Left ventricle myocardium superior (tissue), 1 donor: ENCODE results near the gene TMPRSS6. TPM values are rescaled to one million over a fixed set of nuclear protein-coding genes. Genes with fewer than 3 reads are reported as not detected.

ENCODE experiments used
- ATAC-seq: fragments of 200-7000 bp; cut with Tn5 transposase; one replicate; pipeline ENCODE4 v1.9.1; 2020; ENCODE audit warnings: mild to moderate bottlenecking, moderate library complexity
- DNase-seq: peaks from one replicate; pipeline ENCODE4 v3.0.0-alpha.2; 2020
- intact Hi-C: fragments of 100-400 bp; cut with micrococcal nuclease; formaldehyde crosslinking; loops from one replicate; pipeline ENCODE4 v1.11.0; 2022
- total RNA-seq: library from RNA; stranded (reverse); fragmentation: NEBNext Ultra II Directional; extraction: Animal tissue kit (Norgen Biotek cat#: 25700); gene quantifications from one replicate; pipeline ENCODE4 v1.2.1, GENCODE V29; 2021
- donor health status: DM: no; HTN: yes; CAD: no; lungs with severe emphysema.

Gene TMPRSS6
- total RNA-seq, 1 donor from 2014 or later: not detected

GRCh38 chr22:37141971-37142370, 32.5 kb upstream of the TMPRSS6 start:
- DNase-seq (no peak), ATAC-seq (no peak)
- intact Hi-C loops: no loop called here

DNA sequence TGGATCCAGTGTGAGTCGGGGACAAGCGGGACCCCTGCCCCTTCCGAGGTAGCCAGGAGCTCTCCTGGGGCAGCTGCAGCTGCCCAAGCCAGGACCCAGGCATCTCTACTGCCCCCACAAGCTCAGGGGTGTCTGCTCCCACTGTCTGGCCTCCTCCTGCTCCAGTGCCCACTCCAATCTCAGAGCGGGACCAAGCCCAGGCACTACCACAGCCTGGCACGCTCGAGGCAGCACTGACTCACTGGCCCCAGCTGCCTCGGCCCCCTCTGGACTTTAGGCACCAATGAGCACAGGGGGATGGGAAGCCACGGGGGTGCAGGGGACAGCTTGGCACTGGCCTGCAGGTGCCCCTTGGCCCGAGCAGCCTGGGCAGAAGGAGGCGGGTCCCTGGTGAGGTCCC, 32.0 kb upstream of the TMPRSS6 start:
- no peak for DNase-seq
- no peak for ATAC-seq
- intact Hi-C loops: no loop called here

DNA sequence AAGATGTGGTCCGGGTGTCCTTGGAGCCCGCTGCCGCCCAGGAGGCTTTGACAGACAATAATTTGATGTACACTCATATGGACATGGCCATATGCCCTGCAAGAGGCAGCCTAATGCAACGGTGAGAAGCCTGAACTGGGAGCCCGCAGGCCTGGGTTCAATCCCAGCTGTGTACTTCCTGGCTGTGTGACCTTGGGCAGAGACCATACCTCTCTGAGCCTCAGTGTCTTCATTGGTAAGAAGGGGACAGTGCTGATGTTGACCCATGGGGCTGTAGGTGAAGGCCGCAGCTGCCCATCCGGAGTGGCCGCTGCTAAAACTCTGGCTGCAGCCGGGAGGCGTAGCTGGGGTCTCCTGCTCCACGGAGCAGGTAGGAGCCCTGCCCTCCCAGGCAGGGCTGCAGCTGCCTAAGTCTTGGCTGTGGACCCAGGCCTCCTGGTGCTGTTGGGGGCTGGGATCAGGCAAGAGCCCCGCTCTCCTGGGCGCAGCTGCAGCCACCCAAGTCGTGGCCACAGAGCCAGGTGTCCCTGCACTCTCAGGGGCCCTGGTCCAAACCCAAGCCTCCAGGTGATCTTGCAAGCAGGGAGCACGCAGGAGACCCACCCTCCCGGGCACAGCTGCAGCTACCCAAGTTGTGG, 31.3 kb upstream of the TMPRSS6 start:
- DNase-seq (no peak), ATAC-seq (no peak)
- intact Hi-C loops: no loop called here

DNA sequence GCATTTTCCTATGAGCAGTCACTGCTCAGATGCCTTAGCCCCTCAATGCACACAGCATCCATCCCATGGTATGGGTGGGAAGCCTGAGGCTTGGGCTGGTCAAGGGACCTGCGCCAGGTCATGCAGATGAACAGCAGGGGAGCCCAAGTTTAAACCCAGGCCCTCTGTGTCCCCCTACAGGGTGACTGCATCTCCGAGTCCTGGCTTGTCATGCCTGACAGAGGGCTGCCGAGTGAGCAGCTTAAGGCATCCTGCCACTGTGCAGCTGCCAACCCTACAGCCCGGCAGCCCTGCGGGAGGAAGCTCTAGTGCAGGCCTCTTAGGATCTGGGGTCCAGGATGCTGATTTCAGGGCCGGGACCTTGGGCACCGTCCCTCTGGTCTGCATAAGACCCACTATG, 30.2 kb upstream of the TMPRSS6 start:
- ATAC-seq (no peak), DNase-seq (no peak)
- intact Hi-C loops: no loop called here

DNA sequence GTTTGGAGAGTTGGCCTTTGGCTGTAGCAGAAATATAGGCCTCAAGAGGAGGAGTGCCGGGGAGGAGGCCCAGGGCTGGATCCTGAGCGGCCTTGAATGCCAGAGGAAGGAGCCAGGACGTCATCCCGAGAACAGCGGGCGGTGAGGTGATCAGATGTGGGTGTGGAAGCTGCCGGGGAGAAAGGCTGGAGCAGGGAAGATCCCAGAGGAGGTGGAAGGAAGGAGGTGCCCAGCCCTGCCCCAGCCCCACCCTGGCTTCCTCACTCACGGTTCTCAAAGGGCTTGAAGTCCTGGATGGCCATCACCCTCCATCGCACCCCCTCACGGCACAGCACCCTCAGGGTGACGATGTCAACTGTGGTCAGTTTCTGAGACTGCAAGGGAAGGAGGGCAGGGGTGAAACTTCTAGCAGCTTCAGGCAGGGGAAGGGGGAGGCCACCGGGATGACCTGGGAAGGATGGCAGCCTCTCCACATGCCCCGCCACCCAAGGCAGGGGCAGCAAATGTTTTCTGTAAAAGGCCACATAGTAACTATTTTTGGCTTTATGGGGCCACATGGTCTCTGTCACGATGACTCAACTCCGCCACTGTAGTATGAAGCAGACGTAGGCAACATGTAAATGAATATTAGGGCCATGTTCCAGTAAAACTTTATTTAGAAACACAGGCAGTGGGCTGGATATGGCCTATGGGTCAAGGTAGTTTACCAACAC, 29.5 kb upstream of the TMPRSS6 start:
- ATAC-seq (no peak), DNase-seq (no peak)
- intact Hi-C loops: no loop called here

DNA sequence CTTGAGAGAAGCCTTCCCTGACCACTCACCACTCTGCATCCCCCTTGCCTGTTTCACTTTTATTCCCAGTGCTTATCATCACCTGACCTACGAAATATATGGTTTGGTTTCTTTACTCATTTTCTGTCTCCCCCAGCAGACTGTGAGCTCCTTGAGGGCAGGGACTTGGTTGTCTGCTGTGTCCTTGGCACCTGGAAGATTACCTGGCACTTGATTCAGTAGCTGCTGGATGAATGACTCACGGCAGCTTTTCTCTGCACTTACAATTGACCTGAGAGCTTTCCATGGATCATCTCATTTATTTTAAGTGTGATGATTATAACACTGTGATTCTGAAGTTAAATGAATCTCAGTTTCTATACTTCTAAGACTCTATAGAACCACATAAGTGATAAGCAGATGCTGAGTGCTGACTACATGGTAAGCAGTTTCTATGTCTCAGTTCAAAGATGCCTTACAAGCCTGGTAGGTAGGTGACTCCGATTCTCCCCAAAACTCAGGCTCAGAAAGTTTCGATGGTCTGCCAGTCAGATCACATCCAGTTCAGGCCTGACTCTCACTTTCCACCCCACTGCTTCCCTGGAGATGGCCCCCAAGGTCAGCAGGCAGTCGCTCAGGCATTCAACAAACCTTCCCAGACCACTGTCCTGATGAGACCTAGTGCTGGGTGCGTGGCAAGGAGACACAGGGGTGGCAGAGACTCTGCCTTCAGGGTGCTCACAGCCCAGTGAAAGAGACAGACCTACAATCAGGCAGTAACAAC, 28.6 kb upstream of the TMPRSS6 start:
- no peak for DNase-seq
- no peak for ATAC-seq
- intact Hi-C loops: no loop called here

- intact Hi-C loops: no loop called here
- ATAC-seq: no peak
Measured at GRCh38 chr22:37137131-37137530, 27.6 kb upstream of the TMPRSS6 start.

DNA sequence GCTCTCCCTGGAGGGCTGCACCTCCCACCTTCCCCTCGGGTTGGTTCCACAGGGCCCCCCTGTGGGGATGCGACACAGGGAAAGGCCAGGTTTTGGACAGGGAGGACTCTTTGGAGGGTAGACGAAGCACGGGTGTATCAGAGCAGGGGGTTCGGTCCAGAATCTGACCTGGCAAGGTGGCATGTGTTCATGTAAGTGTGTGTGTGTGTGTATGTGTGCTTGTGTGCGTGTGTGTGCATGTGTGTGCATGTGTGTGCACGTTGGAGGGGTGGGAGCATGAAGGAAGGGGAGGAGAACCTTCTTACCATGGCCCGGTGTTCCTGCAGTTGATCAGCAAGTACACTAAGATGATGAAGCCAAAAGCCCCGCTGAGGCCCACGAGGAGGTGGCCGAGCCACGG, 25.5 kb upstream of the TMPRSS6 start:
- intact Hi-C loops: no loop called here
- DNase-seq: no peak
- no peak for ATAC-seq

More at GRCh38 chr22:37137131-37137530, 27.6 kb upstream of the TMPRSS6 start:
- no peak for DNase-seq

- ATAC-seq (no peak), DNase-seq (no peak)
- intact Hi-C loops: no loop called here
Measured at GRCh38 chr22:37133304-37134018, 23.9 kb upstream of the TMPRSS6 start.

- intact Hi-C loops: no loop called here
Measured at GRCh38 chr22:37132773-37133172, 23.3 kb upstream of the TMPRSS6 start.

GRCh38 chr22:37129866-37130441, 20.4 kb upstream of the TMPRSS6 start:
- ATAC-seq (no peak), DNase-seq (no peak)
- intact Hi-C loops: no loop called here

More at GRCh38 chr22:37132773-37133172, 23.3 kb upstream of the TMPRSS6 start:
- no peak for ATAC-seq
- no peak for DNase-seq

DNA sequence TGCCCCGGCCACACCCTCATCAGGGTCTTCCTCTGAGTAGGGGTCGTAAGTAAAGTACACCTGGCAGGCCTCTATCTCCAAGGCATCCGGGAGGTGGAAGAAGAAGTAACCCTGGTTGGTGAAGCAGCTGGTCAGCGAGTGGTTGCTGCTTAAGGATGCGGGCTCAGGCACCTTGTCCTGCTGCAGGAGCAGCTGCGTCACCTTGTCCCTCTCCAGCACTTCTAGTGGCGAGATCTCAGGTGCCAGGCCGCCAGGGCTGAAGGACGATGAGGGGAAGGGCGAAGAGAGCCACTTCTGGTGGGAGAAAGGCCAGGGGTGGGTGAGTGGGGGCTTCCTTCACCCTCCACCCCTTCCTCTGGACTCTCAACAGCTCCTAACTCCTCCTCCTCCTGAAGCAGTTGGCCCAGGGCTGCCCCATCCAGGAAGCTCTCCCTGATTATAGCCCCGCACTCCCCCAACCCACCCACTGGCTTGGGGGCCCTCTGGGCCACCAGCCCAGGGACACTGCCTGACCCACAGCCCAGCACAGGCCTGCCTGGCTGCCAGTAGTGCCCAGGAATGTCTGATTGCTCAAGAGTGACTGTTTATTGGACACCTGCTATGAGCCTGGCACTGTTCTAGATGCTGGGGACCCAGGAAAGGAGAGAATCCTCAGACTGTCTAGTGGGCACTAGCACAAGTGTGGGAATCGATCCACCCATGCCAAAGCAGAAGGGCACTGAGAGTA, 19.2 kb upstream of the TMPRSS6 start:
- DNase-seq (no peak), ATAC-seq (peak; percentile 35)
- intact Hi-C loops: no loop called here

GRCh38 chr22:37127350-37127878, 17.9 kb upstream of the TMPRSS6 start:
- no peak for ATAC-seq
- no peak for DNase-seq
- intact Hi-C loops: no loop called here

GRCh38 chr22:37126882-37127281, 17.4 kb upstream of the TMPRSS6 start:
- no peak for ATAC-seq
- DNase-seq: no peak
- intact Hi-C loops: no loop called here

DNA sequence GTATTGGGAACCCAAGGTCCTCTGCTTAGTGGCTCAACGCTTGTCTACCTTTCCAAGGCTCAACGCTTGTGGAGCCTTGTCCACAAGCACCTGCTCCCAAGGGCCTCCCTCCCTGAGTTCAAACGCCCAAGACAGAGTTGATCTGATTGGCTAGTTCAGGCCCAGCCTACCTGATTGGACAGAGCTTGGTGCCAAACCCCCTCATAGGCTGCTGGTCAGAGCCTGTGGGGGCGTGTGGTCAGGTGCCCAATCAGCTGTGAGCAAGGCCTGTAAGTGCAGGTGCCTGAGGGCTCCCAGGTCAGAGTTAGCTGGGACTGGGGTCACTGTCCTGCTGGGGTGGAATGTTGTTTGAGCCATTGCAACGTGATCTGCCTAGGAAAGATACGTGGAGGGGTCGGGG, 16.9 kb upstream of the TMPRSS6 start:
- DNase-seq (no peak), ATAC-seq (no peak)
- intact Hi-C loops: no loop called here

DNA sequence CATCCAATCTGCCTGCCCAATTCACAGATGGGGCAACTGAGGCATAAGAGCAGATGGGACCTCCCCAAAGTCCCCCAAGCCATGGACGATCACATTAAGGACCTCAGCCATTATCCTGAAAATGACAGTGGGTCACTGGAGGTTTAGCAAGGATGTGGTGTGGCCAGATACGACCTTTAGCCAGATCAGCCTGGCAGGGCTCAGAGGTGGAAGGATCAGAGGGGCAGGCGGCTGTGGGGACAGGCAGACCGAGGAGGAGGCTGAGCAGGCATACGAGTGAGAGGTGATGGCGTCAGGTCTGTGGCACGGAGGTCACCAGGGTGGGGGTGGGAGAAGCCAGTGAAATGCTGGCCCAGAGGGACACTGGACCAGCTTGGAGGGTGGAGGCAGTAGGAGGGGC, 14.1 kb upstream of the TMPRSS6 start:
- DNase-seq (no peak), ATAC-seq (no peak)
- intact Hi-C loops: no loop called here

GRCh38 chr22:37122598-37123180, 13.2 kb upstream of the TMPRSS6 start:
- DNase-seq: no peak
- intact Hi-C loops: no loop called here
- no peak for ATAC-seq

DNA sequence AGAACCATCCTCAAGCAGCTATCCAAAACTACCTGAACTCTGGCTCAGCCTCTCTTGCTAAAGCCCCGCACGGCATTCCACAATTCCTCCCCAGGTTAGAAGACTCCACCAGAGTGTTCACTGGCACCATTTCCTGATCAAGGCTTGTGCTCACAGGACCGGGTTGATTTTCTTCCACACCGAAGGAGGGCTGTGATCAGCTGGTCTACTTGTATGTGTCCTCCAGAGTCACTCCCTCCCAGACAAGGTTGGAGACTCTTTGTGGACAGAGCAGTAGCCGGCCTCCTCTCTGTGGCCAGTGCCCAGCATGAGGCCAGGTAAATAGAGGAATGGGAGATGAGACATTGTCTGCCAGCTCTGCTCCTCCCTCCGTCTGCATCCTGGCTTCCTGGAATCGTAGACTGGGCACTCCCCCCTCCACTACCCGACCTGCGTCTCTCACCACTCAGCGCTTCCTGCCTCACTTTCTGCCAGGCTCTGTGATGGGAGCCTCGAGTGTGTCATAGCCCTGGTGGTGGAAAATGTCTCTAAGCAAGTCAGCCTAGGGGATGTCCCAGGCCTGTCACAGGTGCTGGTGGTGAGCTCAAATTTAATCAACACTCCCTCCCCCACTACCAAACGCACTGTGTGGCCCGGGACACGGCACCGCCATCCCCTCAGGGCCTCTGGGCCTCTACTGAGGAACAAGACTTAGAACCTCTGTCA, 12.5 kb upstream of the TMPRSS6 start:
- ATAC-seq (no peak), DNase-seq (no peak)
- intact Hi-C loops: no loop called here
